ENCODE data around the gene KLF15.

Gene KLF15

DNA sequence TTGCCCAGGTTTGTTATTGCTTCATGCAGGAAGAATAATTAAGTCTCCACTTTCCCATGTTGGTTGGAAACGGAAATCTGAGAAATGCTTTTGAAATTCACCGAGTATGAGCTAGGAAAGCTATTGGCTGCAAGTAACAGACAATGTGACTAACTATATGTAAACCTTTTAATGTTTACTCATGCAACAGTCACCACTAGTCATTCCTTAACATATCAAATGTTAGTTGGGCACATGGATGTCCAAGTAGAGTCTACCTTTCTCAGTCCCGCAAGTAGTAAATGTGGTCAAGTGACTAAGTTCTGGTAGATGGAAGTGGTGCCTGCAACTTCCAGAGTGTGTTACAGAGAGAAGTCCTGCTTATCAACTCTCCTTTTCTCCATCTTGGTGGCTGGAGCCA lies 52.5 kb downstream of the KLF15 start:
- no peak for DNase-seq (ENCODE audit: low spot score)

DNA sequence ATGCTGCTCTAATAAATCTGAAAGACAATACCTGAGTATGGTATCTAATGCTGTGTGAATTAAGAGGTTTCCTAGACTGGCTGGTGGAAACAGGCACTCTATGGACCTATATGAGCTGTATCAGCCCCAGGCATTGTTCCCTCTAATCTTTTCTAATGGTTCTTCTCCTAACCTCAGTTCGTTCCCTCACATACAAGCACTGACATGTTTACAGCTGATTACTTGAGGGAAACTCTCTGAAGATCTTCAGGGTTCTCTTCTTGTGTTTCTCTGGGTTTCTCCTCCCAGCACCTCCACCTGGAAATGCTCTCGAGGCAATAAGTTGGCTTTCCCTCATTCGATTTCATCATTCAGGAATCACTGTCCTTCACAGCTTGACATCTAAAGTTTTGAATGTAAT lies 52.9 kb downstream of the KLF15 start:
- DNase-seq (ENCODE audit: low spot score): no peak

DNA sequence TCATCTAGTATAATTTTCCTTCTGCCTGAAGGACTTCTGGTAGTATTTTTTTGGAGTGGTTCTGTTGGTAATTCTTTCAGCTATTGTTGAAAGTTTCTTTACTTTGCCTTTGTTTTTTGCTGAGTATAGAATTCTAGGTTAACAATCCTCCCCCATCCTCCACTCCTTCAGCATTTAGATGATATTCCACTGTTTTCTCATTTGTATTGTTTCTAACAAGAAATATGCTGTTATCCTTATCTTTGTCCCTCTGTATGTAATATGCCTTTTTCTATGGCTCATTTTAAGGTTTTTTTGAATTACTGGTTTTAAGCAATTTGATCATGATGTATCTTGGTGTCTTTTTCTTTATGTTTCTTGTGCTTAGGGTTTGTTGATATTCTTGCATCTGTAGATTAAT lies 53.9 kb downstream of the KLF15 start:
- DNase-seq (ENCODE audit: low spot score): no peak

DNA sequence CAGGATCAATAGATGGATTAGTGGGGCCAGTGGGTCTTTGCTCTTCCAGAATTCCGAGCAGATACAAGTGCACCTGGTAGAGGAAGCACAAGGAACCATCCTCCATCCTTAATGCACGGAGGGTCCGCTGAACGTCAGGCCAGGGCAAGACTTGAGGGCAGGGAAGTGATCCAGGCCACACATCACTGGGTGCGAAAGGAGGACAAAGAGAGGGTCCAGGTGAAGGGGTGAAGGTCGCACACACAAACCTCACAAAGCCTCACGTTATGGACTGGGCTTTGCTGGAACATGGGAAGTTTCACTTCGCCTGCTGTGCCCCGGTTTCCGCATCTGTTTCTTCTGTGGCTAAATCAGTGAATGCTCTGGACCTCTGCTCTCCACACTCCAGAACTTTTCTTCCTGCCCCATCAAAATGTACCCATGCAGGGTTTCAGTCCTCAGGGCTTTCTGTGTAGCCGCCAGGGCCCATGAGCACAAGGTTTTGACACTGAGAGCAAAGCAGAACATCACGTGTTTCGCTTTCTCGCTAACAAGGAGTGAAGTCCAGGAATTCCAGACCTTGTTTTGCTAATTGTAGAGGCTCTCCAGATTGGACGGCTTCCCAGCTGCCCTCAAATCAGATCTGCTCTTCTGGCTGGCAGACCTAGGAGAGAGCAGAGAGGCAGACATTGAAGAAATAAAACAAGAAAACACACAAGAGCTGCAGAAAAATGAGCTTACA lies 56.3 kb downstream of the KLF15 start:
- no peak for DNase-seq (ENCODE audit: low spot score)

DNA sequence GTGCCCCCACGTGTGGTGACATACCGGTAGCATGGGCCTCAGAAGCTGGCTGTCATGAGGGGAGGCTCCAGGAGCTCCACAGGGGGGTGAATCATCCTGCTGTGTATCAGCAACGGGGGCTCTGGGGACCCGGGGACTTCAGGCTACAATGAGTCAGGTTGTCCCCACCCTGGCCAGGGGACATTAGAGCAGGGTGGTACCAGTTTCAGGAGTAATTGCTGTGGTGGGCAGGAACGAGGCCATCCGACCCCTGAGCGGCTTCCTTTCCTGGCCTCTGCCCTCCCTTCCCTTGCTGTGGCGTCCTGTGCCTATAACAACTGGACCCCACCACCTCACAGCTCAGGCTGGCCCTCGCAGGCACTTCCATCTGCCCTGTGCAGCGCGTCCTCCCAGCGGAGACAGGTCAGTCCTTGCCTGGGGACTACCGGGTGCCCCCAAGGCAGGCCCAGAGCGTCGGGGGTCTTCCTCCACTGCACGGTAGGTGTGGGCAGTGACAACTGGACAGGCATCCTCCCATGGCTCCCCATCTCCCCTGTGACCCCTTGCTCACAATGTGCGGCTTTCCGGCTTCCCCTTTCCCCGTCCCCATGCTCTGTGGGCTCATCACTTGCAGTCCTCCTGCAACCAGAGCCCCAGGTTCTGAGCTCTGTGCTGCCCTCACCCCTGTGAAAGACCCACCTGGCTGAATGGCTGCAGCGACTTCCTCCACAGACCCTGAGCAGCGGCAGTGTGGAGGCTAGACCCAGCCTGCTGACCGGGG lies 57.0 kb downstream of the KLF15 start:
- DNase-seq (ENCODE audit: low spot score): no peak

DNA sequence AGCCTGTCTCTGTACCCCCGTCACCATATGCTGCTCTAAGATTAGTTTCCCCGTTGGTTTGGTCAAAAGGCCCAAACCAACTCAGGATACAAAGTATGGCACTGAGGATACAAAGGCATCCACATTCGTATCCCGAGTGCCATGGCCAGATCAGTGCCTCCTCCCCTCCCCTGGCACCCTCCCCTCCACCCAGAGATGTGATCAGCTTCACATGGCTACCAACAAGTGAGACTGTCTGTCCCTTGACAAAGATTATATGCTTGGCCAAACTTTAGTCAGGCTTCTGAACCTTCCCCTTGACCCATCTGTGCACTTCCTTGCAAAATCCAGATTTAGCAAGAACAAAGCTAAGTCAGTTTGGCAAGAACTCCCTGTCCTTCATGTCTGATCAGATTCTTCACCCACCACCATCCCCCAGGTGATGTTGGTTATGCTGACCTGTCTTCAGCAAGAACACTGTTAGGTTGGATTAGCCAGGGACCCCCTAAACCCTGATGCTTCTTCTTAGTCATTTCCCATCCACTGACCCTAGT lies 61.7 kb downstream of the KLF15 start:
- DNase-seq (ENCODE audit: low spot score): no peak

DNA sequence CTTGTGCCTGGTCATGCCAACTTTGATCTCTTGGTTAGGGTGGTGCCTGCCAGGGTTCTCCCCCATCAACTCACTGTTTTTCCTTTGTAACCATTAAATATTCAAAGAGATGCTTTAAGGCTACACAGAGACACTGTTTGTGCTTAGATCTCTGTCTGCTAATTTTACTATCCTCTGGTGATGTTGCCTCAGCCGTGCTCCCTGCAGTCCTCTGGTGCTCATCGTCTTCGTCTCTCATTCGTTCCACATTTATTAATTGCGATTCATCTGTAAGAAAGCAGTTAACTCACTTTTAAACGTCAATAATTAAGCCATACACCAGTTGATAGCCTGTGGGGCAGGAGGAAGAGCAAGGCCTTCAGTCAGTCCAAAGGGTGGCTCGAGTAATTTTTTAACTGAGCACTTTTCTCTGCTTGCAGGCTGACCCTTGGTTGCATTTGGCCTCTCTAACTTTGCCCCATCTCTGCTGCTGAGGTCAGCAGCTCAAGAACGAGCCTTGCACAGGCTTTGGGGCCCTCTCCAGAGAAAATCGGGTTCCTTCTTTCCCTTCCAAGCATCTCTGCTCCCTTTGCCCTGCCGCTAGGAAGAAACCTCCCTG lies 62.9 kb downstream of the KLF15 start:
- DNase-seq (ENCODE audit: low spot score): no peak

DNA sequence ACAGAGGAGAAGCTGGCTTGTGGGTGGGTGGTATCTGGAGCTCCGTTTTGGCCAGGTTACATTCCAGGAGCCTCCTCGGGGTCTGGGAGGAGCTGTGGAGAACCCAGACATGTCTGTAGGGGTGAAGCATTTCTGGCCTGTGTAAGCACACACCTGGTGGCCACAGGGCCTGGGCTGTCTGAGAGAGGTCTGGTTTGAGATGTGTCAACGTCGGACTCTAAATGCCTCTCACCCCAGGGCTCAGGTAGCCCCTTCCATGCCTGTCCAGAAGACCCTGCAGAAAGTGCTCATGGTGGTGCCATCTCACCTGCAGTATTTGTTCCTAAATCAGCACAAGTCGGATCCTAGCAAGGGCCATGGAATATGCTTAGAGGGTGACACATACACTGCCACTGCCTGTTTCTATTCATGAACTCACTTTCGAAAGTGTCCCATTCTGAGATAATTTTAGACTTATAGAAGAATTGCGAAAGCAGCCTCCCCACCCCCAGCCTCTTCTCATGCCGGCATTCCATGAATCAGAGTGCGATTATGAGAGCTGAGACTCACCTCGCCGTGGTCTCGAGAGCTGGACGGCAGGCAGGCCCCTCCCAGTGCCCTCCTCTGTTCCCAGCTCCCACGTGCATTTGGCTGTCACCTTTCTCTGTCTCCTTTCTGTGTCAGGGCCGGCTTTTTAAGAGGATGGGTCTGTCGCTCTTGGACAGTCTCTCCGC lies 63.7 kb downstream of the KLF15 start:
- no peak for DNase-seq (ENCODE audit: low spot score)
